HG03060 (cell line): ENCODE measurements around the gene NACAD.
"Not testable (repeated sequence)": the region's sequence is repeated elsewhere in the genome, so short reads cannot be mapped to it uniquely, and the experiment has no call there.

Source experiments
- ATAC-seq: cut with Tn5 transposase; IDR thresholded peaks from one replicate; pipeline ENCODE4 v1.9.1; 2021; ENCODE audit warnings: low read depth, moderate number of reproducible peaks; ENCODE audit not compliant: unreplicated experiment

Gene NACAD

DNA sequence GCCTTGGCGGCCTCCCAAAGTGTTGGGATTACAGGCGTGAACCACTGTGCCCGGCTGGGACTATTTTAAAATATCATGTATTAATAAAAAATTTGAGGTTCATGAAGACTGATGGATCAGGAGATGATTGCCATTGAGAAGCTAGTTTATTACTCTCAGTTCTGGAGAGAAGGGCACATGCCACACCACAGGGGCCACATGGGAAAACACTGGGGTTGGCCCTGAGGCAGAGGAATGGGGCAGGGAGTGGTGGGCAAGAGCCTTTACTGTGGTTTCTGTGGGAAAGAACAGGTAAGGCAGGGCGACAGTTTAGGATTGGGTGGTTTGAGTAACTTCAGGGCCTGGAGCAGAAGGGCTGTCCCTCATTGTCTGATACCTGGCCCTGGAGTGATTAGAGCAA is 29.5 kb upstream of the NACAD start:
- no peak for ATAC-seq

DNA sequence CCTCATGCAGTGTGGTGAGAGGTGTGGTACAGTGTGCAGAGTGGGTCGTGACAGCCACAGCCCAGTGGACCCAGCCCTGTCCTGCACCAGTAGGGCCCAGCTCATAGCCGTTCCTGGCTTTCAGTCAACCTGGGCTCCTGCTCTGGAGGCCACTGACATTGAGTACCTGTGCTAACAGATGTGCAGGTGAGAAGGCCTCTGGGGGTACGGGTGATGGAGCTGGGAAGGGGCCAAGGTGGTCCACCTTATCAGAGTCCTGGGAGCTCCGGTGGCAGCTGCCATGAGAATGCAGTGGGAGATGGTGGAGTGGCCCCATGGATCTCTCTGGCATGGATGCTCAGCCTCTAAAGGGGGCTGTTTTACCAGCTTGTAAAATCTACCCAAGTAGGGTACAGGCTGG is 28.8 kb upstream of the NACAD start:
- no peak for ATAC-seq

DNA sequence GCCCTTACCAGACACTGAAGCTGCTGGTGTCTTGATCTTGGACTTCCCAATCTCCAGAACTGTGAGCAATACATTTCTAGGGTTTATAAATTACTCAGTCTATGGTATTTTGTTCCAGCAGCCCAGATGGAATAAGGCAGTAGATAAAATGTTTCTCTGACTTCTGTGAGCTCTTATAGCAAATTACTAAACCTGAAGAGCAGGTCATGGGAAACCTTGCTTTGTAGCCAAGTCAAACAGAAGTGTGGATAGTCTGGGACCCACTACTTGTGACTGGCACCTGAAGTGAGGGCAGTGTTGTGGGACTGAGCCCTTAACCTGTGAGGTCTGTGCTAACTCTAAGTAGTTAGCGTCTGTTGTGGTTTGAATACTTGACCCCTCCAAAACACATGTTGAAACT is 27.3 kb upstream of the NACAD start:
- no peak for ATAC-seq

DNA sequence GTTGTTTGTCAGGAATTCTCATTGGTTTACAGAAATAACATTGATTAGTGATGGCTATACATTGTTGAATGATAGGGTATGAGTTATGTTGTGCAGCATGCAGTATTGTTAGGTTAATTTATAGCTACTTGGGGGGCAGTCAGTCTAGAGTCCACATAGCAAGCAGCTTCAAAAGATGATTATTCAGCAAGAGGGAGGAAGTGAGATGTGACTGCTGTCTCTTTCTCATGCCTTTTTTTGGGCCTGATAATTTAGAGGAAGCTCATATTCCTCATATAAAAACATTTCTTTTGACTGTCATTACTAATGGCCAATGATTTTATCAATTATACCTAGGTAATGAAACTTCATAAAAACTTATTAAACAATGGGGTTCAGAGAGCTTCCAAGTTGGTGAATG is 26.2 kb upstream of the NACAD start:
- ATAC-seq: no peak

DNA sequence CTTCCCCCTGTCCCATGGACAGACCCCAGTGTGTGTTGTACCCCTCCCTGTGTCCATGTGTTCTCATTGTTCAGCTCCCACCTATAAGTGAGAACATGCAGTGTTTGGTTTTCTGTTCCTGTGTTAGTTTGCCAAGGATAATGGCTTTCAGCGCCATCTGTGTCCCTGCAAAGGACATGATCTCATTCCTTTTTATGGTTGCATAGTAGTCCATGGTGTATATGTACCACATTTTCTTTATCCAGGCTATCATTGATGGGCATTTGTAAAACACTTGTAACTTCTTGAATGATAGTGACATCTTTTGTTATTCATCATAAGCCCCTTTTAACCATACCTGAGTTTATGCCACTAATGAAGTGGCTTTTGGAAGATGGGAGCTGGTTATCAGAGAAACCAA is 25.5 kb upstream of the NACAD start:
- not testable (repeated sequence) for ATAC-seq

DNA sequence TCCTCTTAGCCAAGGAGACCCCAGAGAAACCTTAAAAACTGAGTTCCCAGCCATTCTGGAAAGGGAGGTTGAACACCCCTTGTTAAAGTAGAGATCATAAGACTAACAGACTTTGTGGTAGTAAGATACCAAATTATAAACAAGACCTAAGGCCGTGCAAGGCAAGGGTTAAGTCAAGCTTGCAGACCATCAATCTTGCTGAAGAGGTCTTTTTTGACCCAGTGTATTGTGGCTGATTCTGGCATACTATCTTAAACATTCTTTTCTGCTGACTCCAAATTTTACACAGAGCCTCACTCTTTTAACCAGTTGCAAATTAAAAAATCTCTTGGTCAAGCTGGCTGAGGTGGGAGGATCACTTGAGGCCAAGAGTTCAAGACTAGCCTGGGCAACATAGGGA is 23.9 kb upstream of the NACAD start:
- no peak for ATAC-seq

DNA sequence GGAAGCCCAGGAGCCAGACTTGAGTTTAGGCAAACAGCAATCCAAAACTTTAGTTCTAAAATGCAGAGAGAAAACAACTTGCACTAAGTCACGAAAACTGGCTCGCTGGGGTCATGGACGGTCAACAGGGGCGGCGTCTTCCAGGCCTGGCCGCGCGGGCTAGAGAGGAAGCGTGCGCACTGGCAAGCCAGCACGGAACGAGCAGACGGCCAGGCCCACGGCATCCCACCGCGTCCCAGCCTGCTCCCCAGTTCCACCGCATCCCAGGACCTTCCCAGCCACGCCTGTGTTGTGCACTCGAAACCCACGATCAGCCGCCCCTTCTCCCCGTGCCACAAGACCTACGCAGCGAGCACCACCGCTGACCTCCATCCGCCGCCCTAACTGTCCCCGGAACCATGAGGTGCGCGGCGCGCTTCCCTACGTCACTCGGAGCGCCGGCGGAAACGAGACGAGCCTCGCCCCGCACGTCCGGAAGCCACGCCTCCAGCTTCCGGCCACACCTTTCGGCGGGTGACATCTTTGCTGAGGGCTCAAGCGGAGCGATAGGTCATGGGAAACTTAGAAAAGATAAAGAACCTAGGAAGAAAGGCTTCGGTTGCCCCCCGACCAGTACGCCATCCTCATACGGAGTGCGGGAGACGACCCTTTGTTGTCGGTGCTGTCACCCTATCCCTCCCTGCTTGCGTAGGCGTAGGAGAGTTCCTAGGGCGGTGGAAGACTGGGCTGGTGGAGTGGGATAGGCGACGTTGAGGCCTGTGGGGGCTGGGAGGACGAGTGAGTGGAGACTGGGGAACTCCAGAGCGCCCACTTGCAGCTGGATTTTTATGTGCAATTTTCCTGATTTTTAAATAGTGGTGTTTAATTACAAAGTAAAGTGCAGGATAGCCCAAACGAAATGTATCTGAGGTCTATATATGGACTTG is 22.8 kb upstream of the NACAD start, which contains the start of gene TBRG4:
TSS of gene TBRG4 (minus strand) at position 400 of the 926 bp plus-strand sequence. CDS start 2,460 bp downstream, outside the sequence.
- peak; percentile 89 for ATAC-seq

DNA sequence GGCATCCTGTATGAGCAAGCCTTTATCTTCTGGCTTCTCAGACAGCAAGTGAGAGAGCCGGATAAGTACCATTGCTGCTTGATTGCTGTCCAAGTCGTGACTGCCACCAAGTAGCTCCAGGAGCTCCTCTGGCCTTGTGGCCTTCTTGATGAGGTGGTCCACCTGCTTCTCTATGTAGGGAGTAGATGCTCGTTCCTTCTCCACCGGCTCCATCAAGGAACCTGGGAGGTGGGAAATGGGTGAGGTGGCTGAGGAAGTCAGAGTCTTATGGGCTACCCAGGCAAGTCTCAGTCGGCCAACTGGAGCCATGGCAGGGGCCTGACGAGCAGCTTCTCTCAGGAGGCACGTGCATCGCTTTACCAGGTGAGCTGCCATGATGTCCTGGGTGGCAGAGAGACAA is 20.1 kb upstream of the NACAD start:
- ATAC-seq: no peak

DNA sequence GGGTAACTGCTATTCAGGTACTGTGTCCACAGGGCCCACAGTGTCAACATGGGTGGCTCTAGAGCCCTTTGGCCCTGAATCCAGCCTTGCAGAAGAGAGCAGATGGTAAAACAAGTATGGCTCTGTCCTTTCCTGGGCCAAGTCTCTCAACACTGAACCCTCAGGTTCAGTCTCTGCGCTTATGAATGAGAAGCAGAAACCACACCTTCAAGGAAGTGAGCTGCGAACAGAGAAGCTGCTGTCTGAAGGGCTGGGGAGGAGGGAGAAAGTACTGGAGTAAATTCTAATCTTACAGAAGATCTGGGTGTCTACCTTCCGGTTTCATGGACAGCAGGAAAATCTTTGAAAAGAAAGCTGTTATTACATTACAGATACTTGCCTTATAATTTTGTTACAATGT is 18.6 kb upstream of the NACAD start:
- ATAC-seq: no peak

DNA sequence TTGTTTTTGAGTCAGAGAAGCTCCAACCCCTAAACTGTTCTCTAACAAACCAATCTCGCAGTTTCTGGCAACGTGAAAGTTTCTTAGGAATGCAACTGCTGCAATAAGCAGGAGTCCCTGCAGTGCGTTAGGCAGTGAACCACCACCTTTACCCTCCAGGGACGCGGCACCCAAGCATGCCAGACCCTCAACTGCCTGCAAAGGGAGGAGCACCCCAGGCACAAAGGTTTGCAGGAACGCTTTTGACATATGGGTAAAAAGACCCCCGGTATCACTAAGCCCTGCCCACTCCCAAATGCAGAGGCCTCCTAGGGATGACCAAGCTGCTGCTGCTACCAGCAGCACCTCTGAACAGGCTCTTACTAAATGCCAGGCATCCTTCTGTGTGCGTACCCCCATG is 18.1 kb upstream of the NACAD start:
- ATAC-seq: no peak

DNA sequence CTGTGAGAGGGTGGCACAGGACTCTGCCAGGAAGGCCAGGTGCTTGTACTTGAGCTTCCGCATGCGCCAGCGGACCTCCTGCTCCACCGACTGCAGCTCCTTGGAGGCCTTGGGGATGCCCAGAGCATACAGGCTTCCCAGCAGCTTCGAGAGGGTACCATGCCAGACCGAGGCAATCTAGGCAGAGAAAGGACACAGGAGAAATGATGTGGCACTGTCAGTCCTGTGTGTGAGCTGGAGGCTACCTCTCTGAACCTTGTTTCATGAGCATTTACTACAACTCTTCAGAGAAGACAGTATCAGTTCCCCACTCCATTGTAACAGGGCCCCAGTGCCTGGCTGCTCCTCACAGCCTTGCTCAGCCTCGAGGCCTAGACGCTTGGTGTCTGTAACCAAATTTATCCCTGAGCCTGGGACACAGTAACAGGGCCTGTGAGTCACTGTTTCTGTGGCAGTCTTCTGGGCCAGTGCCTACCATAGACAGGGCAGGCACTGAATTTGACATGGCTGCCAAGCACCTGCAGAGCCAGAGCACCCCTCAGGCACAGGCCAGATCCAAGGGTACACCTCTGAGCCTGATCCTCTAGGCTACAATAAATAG is 16.9 kb upstream of the NACAD start:
- ATAC-seq: no peak

DNA sequence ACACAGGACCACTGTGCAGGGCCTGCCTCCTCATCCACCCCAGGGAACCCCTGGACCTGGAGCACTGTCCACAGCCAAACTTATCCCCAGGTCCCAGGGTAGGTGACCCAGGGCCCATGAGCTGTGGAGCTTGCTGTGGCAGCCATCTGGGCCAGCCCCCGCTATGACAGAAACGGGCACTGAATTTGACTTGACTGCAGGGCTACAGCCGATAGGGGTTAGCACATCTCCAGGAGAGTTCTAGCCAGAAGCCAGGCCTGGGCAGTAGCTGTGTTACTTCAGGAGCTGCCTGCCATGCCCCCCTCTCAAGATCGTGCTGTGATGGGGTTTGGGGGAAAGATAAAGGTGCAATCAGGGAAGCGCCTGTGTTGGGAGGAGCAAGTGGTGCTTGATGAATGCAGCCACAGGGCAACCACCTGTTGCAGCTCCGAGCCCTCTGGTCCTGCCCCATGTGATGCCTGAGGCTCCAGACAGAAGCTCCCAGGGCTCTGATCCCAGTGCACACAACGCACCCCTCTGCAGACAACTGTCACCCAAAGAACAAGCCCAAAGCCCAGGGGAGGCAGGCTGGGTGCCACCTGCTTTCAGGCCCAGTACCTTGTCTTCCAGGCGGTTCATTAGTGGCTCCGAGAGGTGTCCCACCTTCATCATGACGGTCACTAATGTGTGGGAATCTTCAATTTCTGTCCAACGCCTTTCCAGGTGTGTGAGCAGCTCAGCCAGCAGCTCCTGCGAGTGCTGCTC is 16.2 kb upstream of the NACAD start:
- ATAC-seq: no peak

DNA sequence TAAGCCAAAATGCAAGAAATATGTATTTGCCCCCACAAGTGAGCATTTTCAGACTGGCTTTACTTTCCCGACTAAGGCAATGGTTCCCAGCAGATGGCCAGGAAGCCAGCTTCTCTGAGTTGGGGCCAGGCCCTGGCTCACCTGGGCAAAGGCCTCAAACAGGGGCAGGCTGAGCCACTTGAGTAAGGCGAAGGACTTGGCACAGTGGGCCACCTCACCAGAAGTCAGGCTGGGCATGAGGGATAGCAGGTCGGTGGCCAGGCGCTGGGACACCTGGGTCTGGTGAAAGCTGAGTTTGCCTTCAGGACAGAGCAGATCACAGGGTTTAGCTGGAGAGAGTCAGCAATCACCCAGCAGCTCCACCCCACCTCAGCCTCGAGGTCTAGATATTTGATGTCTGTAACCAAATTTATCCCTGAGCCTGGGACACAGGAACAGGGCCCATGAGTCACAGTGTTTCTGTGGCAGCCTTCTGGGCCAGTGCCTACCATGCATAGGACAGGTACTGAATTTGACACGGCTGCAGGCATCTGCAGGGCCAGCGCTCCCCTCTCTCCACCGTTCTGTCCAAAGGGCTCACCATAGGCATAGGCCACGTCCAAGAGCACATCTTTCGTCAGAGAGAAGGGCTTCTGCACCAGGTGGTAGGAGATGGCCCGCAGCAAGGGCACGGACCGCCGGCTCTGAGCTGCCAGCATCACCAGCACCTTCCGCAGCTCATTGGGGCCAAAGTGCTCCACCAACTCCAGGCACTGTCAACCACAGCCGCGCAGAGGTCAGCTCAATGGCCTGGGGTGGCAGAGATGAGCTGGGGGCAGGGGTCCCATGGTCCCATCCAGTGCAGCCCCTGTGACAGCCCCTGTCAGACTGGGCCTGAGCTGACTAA is 15.4 kb upstream of the NACAD start:
- ATAC-seq: no peak

DNA sequence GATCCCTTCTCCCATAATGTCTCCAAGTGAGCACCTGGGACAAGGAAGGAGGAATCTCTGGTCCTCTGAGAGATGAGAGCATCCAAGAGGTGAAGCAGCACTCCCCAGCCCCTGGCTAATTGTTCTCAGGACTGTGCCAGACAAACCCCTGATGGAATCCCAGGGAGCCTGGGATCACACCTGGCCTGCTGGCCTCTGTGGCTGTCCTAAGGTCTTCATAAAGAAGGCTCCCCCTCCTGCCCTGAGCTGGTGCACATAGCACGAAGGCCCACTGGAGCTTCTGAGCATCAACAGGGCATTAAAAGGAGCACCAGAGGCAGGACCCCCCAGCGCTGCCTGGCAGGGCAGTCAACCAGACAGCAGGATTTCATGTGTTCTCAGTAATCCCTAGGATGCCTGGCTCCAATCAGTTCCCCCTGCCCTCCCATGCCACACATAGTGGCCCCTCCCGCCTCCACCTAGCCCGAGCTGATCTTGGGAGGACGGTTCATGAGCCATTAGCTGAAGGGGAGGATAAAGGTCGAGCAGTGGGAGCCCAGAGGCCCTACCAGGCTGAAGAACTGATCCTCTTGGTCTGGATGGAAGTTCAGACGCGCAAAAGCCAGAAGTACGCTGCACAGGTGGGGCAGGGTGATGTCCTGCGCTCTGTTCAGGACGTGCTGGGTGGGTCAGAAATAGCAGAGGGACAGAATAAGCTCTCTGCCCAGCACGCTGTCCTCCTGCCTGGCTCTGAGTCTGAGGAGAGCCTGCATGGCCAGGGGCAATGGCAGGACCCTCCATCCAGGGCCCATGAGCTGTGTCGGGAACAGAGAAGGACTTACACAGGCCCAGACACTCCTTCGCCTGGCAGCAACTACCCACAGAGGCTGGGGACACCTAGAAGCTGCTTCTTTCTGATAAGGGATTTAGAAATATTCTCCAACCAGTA is 14.3 kb upstream of the NACAD start:
- ATAC-seq: no peak

DNA sequence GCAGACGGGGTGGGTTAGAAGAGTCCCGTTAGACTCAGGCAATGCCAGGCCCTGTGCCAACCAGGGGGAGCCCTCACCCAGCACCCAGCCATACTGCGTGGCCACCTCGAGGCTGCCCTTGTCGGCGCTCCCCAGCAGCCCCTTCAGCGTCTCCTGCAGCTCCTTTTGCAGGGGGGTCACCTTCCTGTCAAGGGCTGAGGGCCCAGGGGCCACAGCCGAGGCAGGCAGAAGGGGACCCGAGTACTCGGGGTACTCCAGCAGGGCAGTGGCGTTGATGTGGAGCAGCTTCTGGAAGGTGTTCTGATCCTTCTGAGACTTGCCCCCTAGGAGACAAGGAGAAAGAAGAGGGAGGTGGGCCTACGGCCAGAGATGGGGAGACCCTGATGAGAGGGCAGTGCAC is 13.0 kb upstream of the NACAD start:
- ATAC-seq: no peak

DNA sequence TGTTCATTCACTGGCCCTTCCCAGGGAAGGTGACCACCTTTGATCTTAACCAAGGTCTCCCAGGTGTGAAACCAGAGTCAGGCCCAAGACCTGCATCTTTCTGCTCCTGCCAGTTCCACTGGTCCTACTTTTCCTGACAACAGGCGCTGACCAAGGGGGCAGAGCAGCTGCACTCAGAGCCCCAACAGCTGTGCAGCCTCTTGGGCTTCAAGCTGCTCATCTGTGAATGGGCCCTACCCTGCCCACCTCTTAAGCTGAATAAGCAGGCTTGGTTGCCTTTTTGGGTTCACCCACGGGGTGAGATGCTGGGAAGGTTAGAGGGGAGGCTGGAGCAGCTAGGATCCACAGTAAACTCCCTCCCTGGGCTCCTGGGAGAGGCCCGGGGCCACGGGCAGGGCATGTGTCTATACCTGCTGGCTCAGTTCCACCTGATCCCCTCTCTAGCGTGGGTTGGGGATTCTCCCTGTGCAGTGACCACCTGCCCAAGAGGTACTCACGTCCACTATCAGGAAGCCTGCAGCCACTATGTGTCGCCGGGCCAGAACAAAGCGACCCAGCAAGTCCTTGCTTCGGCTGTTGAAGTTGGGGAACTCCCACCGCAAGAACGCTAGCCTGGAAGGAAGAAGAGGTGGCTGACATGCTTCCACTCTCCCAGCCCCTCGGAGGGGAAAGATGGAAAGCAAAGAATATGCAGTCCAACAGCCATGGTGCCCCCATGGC is 12.2 kb upstream of the NACAD start:
- ATAC-seq: no peak

DNA sequence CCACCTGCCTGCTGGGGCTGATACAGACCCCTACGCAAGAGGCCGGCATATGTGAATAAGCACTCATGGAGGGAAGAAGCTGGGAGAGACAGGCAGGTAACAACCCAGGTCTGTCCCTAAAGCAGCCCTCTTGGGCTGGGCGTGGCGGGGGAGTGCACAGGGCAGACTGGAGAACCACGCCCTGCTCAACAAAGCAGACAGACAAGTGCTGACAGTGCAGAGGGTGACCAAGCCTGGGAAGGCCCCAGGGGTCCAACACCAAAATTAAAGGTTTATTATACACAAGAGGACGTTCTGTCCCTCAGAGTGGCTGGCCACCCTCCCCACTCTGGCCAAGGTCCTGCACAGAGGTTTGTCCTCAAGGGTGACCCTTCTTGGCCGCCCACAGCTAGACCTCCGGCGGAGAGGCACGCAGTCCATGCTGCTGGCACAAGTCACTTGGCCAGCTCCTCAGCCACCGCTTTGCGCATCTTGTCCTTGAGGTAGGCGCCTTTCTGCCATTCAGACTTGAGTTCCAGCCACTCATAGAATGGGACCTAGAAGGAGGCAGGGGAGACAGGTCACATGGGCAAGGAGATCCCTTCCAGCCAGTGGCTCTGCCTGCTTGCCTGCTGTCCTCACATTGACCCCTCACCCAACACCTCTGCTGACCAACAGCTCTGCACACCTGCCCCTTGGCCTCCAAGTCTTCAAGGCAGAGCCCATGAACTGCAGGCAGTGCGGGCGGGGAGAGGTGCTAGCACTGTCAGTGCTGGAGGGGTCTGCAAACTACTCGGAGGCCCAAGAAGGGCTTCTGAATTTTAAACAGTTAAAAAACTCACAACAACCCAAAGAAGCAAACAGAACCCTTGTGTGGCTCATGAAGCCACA is 11.4 kb upstream of the NACAD start:
- ATAC-seq: no peak
